B cell (primary cell): ENCODE measurements around the gene PODN. TPM values are rescaled to one million over a fixed set of nuclear protein-coding genes. Genes with fewer than 3 reads are reported as not detected.

Source experiments
- ATAC-seq: fragments of 200-7000 bp; cut with Tn5 transposase; one replicate; pipeline ENCODE4 v1.10.0; 2021; ENCODE audit warnings: low read depth, mild to moderate bottlenecking, moderate number of reproducible peaks, moderate library complexity
- CTCF ChIA-PET: fragments of 350-600 bp; sonication (Branson Sonifier 250); formaldehyde crosslinking; loops from one replicate; lab custom pipeline; 2021; ENCODE audit warnings: antibody characterized with exemption, inconsistent platforms; lab: Charles Lee
- POLR2A ChIA-PET: fragments of 350-600 bp; sonication (Branson Sonifier 250); formaldehyde crosslinking; loops from one replicate; lab custom pipeline; 2021; ENCODE audit warnings: antibody characterized with exemption; lab: Charles Lee
- DNase-seq: peaks from one replicate; pipeline ENCODE4 v3.0.0; 2013
- H2AFZ ChIP-seq: 2 replicates; pipeline ENCODE4 v1.6.1; 2012; ENCODE audit warnings: mild to moderate bottlenecking, low read depth, low read length; ENCODE audit not compliant: insufficient read depth, poor library complexity, severe bottlenecking
- H3K27ac ChIP-seq, 2 donors: 1 replicate in 1 of 2; 2 replicates in 1 of 2; pipeline ENCODE4 v1.5.1; 2012 to 2013; ENCODE audit warnings: low read length in 2 of 2, mild to moderate bottlenecking in 2 of 2, moderate library complexity in 1 of 2
- H3K27me3 ChIP-seq, 4 experiments: fragments of 200-600 bp in 1 of 4; sonication (generic) in 1 of 4; replicated peaks in 1 of 4; 1 replicate in 2 of 4; 2 replicates in 2 of 4; pipeline versions ENCODE4 v1.6.1 to v1.7.0; 2013 to 2016; ENCODE audit warnings: low read length in 3 of 4, mild to moderate bottlenecking in 2 of 4, mixed read lengths in 1 of 4, moderate library complexity in 1 of 4; ENCODE audit not compliant: insufficient read depth in 4 of 4, control insufficient read depth in 3 of 4; ENCODE audit errors: control extremely low read depth in 1 of 4
- H3K36me3 ChIP-seq, 2 experiments: replicated peaks in 1 of 2; 1 replicate in 1 of 2; 2 replicates in 1 of 2; pipeline versions ENCODE4 v1.6.1 to v1.7.1; 2013; ENCODE audit warnings: low read length in 1 of 2; ENCODE audit not compliant: insufficient read depth in 2 of 2, control insufficient read depth in 1 of 2; ENCODE audit errors: control extremely low read depth in 1 of 2, extremely low read depth in 1 of 2
- H3K4me1 ChIP-seq, 2 donors: fragments of 200-600 bp in 1 of 2; sonication (generic) in 1 of 2; 1 replicate in 1 of 2; 2 replicates in 1 of 2; pipeline versions ENCODE4 v1.5.1 to v1.6.1; 2013 to 2017; ENCODE audit warnings: low read length in 2 of 2; ENCODE audit not compliant: control insufficient read depth in 2 of 2, insufficient read depth in 2 of 2
- H3K4me2 ChIP-seq: replicated peaks from 2 replicates; pipeline ENCODE3; 2012; ENCODE audit warnings: mild to moderate bottlenecking, low read depth, low read length; ENCODE audit not compliant: poor library complexity, severe bottlenecking
- H3K4me3 ChIP-seq, 5 experiments: fragments of 200-600 bp in 1 of 5; sonication (generic) in 1 of 5; 1 replicate in 3 of 5; 2 replicates in 2 of 5; pipeline versions ENCODE4 v1.5.1 to v1.7.0; 2011 to 2016; ENCODE audit warnings: low read length in 4 of 5, mild to moderate bottlenecking in 4 of 5, low read depth in 2 of 5, control low read depth in 1 of 5, moderate library complexity in 1 of 5; ENCODE audit not compliant: insufficient read depth in 1 of 5; ENCODE audit errors: control extremely low read depth in 1 of 5, extremely low read depth in 1 of 5
- H3K79me2 ChIP-seq: fragments of 200-600 bp; sonication (generic); one replicate; pipeline ENCODE4 v1.6.0; 2016; ENCODE audit warnings: low read length; ENCODE audit not compliant: control insufficient read depth, insufficient read depth
- H3K9ac ChIP-seq: fragments of 200-600 bp; sonication (generic); 2 replicates; pipeline ENCODE4 v1.6.1; 2017; ENCODE audit warnings: mild to moderate bottlenecking, low read length, moderate library complexity
- H3K9me3 ChIP-seq, 3 donors: one replicate each; pipeline versions ENCODE4 v1.6.1 to v1.7.1; 2013; ENCODE audit warnings: low read length in 2 of 3; ENCODE audit not compliant: control insufficient read depth in 2 of 3, insufficient read depth in 1 of 3; ENCODE audit errors: control extremely low read depth in 1 of 3
- H4K20me1 ChIP-seq: 2 replicates; pipeline ENCODE4 v1.6.0; 2012; ENCODE audit warnings: mild to moderate bottlenecking, low read length; ENCODE audit not compliant: insufficient read depth, control insufficient read depth, poor library complexity, severe bottlenecking
- H3K27ac Mint-ChIP-seq: one replicate; pipeline ENCODE4 v1.8.0; 2021; ENCODE audit warnings: mixed read lengths
- H3K27me3 Mint-ChIP-seq: one replicate; pipeline ENCODE4 v1.8.0; 2021; ENCODE audit warnings: mixed read lengths
- H3K4me1 Mint-ChIP-seq: one replicate; pipeline ENCODE4 v1.8.0; 2021; ENCODE audit warnings: mixed read lengths
- H3K4me3 Mint-ChIP-seq: one replicate; pipeline ENCODE4 v1.8.0; 2021; ENCODE audit warnings: mixed read lengths
- H3K9me3 Mint-ChIP-seq: one replicate; pipeline ENCODE4 v1.8.0; 2022; ENCODE audit warnings: mixed read lengths; ENCODE audit not compliant: insufficient read depth
- EZH2 ChIP-seq: IDR thresholded peaks from 2 replicates; pipeline ENCODE4 v1.6.1; 2012; ENCODE audit warnings: borderline replicate concordance, low read depth, mild to moderate bottlenecking, moderate library complexity, low read length; ENCODE audit not compliant: insufficient read depth, poor library complexity, severe bottlenecking
- WGBS: methylation state at CpG from one replicate; pipeline ENCODE4 v1.1.5; 2013; ENCODE audit warnings: missing lambda C conversion rate; ENCODE audit not compliant: insufficient coverage; 5-methylcytosine and 5-hydroxymethylcytosine counted together
- intact Hi-C: fragments of 100-400 bp; cut with micrococcal nuclease; formaldehyde crosslinking; loops from one replicate; pipeline ENCODE4 v1.10.0; 2022
- polyA plus RNA-seq: library from polyadenylated mRNA; depleted of rRNA; stranded (reverse); fragments of >200 nt; gene quantifications from 2 replicates; pipeline ENCODE4 v1.2.3, GENCODE V29; 2012
- total RNA-seq, 2 donors: library from RNA; stranded (reverse); fragments of 120-200 nt in 1 of 2; gene quantifications; 1 replicate in 1 of 2; 2 replicates in 1 of 2; pipeline versions ENCODE4 v1.2.3 to v1.2.4, GENCODE V29; 2013 to 2022
- TF ChIP-seq, protein P1 (sequence below): fragments of 200-600 bp; IDR thresholded peaks from one replicate; pipeline ENCODE4 v1.8.0; 2022; ENCODE audit warnings: antibody characterized with exemption, mild to moderate bottlenecking

PODN gene
- total and polyA plus RNA-seq, 2 donors (not counting 1 experiment from before 2014, with no cell fraction given): not detected

DNA sequence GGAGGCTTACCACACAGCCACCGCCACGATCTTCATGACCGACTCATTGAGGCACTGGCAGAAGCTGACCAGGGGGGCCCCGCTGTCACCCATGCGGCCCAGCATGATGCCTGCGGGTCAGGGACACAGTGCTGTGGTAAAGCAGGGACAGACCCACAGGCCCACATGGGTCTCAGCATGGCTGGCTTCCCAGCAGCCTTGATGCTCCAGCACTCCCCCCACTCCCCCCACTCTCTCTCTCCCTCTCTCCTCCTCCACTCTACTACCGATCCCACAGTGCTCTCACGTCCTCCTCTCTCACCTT lies 31.4 kb downstream of the PODN start:
- H4K20me1 ChIP-seq: no peaks in the 10 kb centered on the region
- DNase-seq (no peak), ATAC-seq (no peak)
- H3K4me3 ChIP-seq: no peak overlapping the region
- no peak overlapping the region for H3K4me2 ChIP-seq
- no peak overlapping the region for H3K9ac ChIP-seq
- H3K4me3 Mint-ChIP-seq: no peak overlapping the region
- H2AFZ ChIP-seq: no peak overlapping the region
- no peak overlapping the region for H3K27ac Mint-ChIP-seq
- H3K4me1 ChIP-seq: no peaks in the 10 kb centered on the region
- 96% methylated on average over 8 of the region's 8 CpGs for WGBS
- no peak overlapping the region for H3K27ac ChIP-seq
- ChIA-PET CTCF (no interaction called here), POLR2A (no interaction called here)
- no peaks in the 10 kb centered on the region for H3K27me3 ChIP-seq
- H3K79me2 ChIP-seq: no peaks in the 10 kb centered on the region
- intact Hi-C loops: no loop called here
- no peaks in the 10 kb centered on the region for H3K27me3 Mint-ChIP-seq
- H3K4me1 Mint-ChIP-seq: no peaks in the 10 kb centered on the region
- H3K36me3 ChIP-seq: no peaks in the 10 kb centered on the region
- H3K9me3 Mint-ChIP-seq: no peaks in the 10 kb centered on the region
- H3K9me3 ChIP-seq: peaks cover 0 to 21% (median 0%) of the 10 kb centered on the region in 3 donors
- TF ChIP-seq, protein P1, sequence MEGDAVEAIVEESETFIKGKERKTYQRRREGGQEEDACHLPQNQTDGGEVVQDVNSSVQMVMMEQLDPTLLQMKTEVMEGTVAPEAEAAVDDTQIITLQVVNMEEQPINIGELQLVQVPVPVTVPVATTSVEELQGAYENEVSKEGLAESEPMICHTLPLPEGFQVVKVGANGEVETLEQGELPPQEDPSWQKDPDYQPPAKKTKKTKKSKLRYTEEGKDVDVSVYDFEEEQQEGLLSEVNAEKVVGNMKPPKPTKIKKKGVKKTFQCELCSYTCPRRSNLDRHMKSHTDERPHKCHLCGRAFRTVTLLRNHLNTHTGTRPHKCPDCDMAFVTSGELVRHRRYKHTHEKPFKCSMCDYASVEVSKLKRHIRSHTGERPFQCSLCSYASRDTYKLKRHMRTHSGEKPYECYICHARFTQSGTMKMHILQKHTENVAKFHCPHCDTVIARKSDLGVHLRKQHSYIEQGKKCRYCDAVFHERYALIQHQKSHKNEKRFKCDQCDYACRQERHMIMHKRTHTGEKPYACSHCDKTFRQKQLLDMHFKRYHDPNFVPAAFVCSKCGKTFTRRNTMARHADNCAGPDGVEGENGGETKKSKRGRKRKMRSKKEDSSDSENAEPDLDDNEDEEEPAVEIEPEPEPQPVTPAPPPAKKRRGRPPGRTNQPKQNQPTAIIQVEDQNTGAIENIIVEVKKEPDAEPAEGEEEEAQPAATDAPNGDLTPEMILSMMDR: no peak
- TF ChIP-seq EZH2: no peak

DNA sequence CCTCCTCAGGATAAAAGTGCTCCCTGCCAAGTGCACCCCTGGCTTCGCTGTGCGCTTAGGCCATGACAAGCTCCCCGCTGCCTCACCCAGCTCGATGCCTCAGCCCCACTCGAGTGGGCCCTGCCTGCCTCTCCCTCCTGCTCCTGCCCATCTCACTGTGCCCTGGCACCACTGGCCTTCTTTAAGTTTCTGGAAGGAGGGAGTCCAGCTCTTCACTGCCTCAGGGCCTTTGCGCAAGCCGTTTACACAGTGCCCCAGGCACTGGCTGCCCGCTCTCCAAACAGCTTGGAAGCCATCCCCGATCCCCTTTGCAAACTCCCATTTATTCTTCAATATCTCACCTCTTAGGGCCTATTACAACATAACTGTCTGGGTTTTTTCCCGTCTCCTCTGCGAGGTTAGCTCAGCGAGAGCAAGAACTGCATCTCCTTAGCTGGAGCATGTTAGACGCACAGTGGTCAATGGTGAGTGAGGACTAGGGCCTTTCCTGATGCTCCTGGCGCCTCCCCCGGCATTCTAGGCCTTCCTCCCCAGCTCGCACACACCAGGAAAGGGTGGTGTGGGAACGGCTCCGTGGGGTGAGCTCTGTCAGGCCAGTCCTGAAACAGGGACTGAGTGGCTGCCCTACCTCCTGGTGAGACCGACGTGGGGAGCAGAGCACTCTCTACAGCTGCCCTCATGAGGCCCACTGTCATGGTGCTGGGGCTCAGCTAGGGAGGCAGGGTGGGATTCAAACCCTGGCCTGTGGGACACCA lies 31.9 kb downstream of the PODN start:
- ChIA-PET CTCF (no interaction called here), POLR2A (no interaction called here)
- no peak overlapping the region for H3K4me3 Mint-ChIP-seq
- ATAC-seq (no peak), DNase-seq (no peak)
- peaks cover 0 to 22% (median 0%) of the 10 kb centered on the region in 3 donors for H3K9me3 ChIP-seq
- H3K4me2 ChIP-seq: no peak overlapping the region
- no peaks in the 10 kb centered on the region for H3K27me3 Mint-ChIP-seq
- H3K36me3 ChIP-seq: no peaks in the 10 kb centered on the region
- H3K4me3 ChIP-seq: no peak overlapping the region
- intact Hi-C loops: no loop called here
- no peak overlapping the region for H3K27ac Mint-ChIP-seq
- H3K4me1 Mint-ChIP-seq: no peaks in the 10 kb centered on the region
- H3K4me1 ChIP-seq: no peaks in the 10 kb centered on the region
- no peak overlapping the region for H2AFZ ChIP-seq
- TF ChIP-seq EZH2: no peak
- TF ChIP-seq, protein P1: no peak
- H4K20me1 ChIP-seq: no peaks in the 10 kb centered on the region
- H3K27ac ChIP-seq: no peak overlapping the region
- no peaks in the 10 kb centered on the region for H3K27me3 ChIP-seq
- no peaks in the 10 kb centered on the region for H3K9me3 Mint-ChIP-seq
- H3K9ac ChIP-seq: no peak overlapping the region
- no peaks in the 10 kb centered on the region for H3K79me2 ChIP-seq
- WGBS: 89% methylated on average over 17 of the region's 20 CpGs
